Myocyte (in vitro differentiated cells): ENCODE measurements around the gene FBXW11. TPM values are rescaled to one million over a fixed set of nuclear protein-coding genes. Genes with fewer than 3 reads are reported as not detected.

Experiments used
- DNase-seq: peaks from one replicate; pipeline ENCODE4 v3.0.0-alpha.2; 2012; ENCODE audit warnings: low read depth
- total RNA-seq: library from RNA; depleted of rRNA; stranded (reverse); fragments of >200 nt; gene quantifications from 2 replicates; pipeline ENCODE4 v1.2.3, GENCODE V29; 2014

FBXW11 gene
- total RNA-seq, 1 donor from 2014 or later, result 122 TPM

DNA sequence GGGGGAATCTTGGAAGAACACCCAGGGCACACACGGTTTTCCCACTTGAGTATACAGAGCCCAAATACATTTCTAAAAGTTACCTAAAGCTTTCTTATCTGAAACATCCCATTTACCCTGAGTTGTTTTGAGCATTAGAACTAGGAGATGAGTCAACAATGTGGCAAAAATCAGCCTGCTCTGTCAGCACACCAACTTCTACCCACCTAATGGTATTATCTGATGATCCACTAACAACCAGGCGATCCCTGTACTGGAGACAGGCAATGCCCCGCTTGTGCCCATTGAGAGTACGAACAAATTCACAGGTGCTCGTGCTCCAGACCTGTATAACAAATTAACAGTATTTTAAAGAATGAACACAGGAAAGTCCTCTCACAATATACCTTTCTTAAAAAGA, 133.8 kb downstream of the FBXW11 start:
- DNase-seq, result no peak

DNA sequence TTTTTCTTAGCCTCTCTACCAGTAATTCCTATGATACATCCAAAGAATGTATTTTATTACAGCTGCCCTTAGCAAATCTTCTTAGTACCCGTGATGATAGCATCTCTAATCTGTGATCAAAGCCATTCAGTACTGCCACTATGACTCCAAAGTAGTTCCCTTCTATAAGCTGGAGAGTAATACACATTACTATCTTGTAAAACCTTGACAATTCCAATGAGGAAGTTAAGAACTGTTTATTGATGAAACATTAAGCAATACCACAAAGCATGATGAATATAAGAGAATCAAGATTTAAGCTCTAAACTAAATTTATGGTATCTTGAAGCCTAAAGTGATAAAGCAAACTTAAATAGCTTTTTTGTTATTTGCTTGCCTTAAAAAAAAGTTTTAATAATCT, 134.7 kb downstream of the FBXW11 start:
- no peak for DNase-seq

DNA sequence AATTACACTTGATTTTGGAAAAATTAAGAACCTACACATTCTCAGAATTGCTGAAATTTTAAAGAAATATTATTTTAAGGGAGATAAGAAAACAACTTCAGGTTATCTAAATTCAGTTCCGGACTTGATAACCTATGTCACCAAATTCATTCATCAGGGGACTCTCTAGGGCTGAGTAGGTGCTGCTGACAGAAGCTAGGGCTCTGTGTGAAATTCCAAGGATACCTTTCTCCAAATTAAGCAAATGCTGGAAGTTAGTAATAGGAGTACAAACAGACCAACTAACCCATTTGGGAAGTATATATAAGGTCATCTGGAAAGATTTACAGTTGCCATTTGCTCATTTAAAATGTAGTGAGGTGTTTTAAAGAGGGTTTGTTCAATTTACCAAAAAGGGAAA, 136.5 kb downstream of the FBXW11 start:
- DNase-seq, result no peak

DNA sequence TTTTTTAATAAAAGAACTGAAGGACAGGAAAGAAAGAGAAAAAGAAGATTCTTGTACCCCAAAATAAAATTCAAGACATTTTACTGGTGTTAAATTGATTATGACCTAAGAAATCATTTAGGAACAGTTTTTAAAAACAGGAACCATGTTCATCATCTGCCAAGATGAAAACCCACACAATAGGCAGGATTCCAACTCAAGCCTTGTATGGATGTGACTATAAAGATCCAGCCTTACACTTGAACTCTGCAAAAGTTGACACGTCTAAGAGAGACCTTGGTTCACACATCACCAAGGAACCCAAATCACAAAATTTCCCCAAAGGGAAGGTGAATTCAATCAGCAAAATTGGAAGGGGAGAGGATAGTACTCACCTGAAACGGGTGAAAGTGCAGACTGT, 138.2 kb downstream of the FBXW11 start:
- no peak for DNase-seq

DNA sequence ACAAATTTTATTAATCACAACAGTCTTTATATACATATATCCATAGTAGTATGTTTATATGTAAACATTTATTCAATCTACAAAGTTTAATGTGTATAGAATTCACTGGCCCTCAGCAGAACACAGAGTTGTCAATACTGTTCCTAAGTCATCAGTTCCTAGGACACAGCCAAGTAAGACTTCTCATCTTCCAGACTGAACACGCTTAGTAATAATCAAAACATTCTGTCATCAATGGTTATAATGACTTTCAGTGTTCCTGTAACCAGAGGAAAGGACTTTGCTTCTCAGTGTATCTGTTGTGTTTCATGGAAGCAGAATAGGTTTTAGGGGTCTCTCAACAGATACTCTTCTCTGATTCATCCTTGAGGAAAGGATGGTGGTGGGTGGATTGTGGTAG, 138.7 kb downstream of the FBXW11 start:
- DNase-seq, result no peak

DNA sequence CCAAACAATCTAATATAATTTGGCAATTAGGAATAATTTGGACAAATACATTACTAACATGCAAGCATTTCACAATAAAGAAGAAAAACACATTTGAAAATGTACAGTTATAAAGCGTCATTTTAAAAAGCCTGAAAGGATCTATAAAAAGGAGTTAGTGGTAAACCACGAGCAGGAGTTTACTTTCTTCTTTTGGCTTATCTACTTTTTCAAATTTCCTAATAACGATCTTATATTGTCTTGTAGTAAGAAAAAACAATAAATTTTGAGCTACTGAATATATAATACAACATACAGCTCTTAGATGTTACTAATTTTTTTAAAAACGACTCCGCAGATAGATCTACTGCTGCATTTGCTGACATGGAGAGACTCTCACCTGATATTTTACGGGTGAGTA, 141.0 kb downstream of the FBXW11 start:
- no peak for DNase-seq

DNA sequence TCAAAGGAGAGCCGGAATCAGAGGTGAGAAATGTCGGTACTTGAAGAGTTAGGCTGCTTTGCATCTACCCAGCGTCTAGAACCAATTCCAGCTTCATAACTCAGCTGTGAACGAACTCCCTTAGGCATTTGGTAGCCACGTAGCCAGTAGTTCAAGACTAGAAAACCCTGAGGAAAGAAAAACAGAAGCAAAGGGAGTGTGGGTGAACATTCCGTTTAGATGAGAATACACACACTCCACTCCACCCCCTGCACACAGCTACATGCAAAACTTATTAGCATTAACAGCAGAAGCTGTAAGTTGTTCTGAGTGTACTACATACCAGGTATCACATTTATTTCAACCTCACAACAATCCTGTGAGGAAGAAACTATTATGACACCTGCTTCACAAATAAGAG, 142.5 kb downstream of the FBXW11 start:
- peak; percentile 36 for DNase-seq

DNA sequence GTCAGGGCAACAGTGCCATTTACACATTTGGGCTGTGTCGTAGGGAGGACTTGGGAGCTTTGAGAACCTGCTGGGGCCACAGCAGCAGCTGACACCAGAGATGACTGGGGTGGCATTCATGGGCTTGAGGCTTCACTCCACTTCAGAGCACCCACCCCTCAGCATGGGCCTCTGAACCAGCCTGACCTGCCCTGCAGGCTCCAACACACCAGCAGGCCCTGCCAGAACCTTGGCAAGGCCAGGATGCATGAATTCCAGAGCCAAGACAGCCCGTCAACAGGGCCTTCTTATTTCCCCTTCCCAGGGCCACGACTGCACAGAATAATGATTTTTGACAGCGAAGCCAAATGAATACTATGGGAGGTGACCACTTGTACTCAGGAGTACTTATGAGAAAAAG, 143.8 kb downstream of the FBXW11 start:
- no peak for DNase-seq

DNA sequence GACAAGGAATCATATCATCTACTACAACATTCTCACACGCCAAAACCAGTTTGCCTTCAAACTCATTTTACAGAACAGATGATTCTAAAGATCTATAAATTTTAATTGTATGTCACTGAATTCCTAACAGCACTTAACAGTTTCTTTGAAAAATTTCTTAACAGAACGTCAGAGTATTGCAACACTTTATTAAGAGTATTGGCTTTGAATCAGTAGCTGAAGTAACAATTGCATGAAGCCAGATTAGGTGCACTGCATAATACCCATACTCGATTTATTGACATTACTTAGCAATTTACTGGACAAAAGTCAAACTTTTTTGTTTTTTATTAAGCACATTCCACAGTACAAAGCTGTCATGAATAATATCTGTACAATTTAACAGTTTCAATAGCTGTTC, 145.1 kb downstream of the FBXW11 start:
- DNase-seq, result no peak

DNA sequence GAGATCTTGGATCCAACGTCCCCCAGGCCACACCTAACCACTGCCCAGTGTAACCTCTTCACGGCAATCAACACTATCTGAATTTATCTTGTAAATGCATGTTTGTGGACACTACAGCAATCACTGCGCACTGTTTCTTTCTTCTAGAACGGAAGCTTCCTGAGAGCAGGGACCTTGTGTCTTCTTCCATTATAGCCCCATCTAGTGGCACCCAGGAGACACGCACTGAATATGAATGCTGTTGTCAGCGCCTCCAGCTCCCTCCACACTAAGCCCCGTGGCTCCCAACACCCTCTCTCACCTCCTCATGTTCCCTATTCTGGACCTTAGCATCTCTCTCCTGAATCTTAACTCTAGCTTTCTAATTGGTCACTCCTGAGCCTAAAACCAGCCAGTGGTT, 148.1 kb downstream of the FBXW11 start:
- DNase-seq, result no peak

DNA sequence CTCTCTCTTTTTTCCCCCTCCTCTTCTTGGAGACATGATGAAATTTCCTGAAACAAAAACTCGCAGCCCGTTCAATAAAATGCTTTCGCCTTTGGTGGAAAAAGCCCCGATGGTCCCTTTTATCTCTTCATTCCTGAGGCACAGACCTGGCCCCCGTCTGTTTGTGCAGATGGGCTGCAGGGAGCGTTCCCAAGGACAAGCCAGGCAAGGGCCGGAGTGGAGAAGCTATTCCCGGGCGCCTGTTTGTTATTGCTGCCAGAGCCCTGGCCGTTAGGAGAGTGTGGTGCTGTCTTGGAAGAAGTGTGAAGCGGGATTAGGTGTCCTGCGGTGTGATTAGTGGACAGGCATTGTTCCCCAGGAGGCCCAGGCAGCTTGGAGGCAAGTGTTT, 149.0 kb downstream of the FBXW11 start:
- no peak for DNase-seq

DNA sequence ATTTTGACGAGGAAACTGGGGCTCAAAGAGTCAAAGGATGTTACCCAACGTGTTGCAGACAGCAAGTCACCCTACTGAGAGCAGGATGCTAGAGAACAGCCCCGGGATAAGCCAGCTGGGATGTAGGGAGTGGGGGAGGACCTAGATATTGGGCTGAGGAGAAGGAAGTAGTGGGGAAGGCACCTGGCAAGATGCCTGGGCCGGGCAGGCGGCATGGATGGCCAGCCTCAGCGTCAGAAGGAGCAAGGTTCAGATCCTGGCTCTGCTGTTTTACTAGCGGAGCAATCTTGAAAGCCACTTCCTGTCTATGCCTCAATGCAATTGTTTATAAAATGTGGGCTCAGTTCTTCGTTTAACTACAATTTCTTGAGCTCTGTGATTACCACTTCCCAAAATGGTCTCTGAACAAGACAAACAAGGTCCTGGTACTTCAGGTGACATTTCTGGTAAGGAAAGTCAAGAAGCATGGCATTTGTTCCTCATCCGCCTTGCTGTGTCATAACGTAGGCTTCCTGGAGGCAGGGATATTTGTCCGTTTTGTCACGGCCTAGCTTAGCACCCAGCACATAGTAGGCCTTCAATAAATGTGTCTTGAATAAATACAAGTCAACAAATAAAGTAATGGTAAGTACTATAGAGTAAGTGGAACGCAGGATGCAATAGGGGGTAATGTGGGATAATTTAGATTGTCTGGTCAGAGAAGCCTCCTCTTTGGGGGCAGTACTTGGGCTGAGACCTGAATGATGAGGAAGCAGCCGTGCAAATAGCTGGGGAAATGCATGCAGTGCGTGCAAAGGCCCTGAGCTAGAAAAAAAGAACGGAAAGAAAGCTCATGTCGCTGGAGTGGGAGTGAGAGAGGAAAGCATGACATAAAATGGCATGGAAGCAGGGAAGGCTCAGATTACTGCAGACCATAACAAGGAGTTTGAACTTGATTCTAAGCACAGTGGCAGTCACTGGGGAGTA, 150.4 kb downstream of the FBXW11 start:
- DNase-seq, result no peak

DNA sequence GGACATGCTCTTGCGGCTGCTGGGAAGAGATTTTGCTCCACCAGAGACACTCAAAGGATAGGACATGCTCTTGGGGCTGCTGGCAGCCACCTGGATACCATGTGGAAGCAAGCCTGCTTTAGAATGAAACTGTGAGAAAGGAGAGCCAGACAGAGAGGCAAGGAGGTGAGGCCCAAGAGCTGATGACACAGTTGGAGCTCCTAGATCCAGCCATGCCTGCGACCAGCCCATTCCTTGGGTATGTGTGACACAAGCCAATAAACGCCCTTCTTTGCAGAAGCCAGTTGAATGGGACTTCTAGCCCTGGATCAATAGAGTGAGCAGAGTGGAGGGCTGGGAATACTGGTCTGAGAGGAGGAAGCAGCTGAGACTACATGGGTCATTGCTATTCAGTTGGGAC, 151.2 kb downstream of the FBXW11 start:
- DNase-seq, result no peak

DNA sequence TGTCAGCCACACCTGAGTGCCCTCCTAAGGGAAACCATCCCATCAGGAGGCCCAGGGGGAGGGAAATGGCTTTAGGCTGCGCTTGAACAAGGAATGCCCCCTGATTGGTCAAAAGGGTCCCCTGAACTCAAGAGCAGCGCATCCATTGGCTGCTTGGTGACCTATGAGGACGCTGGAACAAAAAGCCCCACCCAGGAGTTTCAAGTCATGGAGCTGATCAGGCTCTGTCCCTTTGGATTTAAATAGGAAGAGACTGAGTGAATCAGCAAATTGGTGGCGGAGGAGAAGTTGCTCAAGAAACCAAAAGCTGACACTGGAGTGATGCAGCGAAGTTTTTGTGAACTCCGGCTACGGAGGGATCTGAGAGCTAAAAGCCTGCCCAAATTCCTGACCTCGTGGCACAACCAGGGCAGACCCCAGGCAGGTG, 154.2 kb downstream of the FBXW11 start:
- DNase-seq, result no peak

DNA sequence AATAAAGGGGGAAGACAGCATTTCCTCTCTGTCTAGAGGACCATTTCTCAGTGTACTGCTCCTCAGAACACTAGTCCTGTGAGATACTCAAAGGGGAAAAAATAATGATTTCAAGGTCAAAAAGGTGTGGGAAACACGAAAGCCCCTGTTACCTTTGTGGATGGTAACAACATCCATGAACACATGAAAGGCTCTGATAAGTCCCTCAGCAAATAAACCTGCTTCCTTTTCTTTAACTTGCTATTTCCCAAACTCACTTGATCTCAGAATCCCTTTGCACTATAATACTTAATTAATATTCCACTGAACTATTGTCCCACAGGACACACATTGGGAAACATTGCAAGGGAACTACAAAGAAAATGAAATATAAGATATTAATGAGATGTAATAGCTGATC, 155.2 kb downstream of the FBXW11 start:
- no peak for DNase-seq

DNA sequence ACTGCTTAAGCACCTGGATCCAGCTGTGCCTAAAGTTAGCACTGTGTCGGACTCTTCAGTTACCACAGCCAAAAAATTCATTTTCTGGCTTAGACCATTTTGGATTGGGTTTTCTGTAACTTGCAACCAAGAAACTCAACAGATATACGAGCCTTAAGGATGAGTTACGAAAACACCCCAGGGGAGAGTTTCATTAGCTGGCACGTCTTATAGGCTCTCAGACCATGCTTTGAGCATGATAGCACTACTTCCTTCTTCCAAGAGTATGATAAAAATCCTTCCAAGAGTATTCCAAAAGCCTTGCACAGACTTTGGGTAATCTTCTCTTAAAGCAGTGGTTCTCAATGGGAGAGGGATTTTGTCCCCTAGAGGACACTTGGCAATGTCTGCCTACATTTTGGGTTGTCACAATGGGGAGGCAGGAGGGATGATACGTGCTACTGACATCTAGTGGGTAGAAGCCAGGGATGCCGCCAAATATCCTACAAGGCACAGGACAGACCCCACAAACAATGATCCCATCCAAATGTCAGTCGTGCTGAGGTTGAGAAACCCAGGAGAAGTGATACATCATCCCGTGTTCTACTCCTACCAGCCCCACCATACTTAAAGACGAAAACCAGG, 156.0 kb downstream of the FBXW11 start:
- peak; percentile 18 for DNase-seq

DNA sequence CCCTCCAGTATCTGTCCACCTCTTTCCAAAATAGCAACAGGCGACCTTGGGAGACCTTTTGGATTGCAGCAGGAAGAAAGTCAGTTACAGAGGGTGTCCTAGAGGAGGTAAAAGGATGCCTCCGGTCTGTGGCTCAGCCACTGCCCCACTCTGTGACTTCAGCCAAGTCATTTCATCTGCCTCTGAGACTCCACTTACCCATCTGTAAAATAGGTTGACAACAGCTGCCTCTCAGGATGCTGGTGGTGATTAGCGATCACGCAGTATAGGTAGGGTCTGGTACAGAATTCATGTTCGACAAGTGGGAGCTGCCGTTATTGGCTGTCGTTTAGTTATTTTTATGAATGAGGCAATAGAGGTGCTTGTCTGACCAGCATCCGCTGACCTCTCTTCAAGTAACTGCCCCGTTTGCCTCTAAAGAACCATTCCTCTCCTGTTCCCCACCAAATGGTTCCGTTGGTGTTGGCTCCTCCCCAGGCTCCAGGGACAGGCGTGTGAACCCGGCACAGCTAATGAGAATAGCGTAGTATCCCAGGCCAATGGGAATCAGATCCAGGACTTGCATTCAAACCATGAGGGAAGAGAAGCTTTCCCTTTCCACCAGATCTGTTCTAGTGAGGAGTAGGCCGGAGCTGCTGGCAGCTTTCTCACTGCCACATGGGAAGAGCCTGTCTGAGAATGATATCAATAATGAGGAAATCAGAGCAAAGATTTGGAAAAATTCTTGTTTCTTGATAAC, 156.7 kb downstream of the FBXW11 start:
- DNase-seq, result no peak

DNA sequence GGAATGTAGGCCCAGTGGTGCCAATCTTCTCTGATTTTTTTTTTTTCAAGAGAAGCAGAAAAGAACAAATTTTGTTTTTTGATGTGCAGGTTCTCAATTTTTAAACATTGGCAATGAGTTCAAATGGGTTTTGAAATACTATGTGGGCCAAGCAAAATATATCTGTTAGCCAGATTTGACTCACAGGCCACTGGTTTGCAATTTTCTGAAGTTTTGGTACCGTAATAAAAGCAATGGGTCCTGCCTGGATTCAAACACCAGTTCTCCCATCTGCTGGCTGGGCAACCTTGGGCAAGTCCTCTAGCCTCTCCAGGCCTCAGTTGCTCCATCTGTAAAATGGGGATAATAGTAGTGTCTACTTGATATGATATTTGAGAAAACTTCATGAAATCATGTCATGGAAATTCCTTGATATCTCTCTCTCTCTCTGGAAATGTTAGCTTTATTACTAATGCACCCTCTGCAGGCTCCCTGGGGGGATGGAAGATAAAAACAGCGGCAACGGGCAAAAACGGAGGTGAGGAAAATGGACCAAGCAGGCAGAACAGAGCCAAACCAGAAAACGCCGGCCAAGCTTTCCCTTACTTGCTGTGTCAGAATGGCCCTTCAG, 157.4 kb downstream of the FBXW11 start:
- DNase-seq, result no peak

DNA sequence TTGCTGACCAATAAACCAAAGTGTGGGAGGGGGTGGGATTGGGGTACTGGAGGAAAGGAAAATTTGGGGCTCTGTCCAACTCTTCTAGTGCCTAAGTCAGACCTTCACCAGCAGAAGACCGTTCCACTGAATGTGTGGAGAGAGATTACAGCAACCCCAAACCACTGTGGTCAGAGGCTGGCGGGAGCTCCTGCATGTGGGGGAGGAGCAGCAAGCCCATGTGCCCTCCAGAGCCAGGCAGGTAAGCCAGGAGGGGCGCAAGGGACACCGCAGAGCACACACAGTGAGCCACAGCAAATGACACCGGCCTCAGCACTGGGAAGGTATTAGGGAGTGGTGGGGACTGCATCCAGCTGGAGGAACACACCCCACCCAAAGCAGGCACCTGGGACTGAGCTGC, 158.0 kb downstream of the FBXW11 start:
- DNase-seq, result no peak

DNA sequence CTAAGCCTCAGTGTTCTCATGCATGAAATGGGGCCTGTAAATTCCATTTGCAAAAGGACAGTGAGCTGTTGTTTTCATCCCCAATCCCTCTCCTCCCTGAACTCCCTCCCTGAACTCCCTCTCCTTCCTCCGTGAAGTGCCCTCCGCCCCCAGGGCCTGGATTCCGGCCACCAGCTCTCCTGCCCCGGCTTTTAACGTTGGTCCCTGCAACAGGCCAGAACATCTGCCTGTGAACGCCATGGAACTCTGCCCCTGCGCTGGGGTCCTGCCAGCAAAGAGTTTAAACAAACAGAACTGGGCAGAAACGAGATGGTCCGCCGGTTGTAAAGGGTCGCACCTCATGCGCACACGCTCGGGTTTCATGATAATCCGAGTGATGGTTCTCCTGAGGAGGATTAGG, 158.4 kb downstream of the FBXW11 start:
- no peak for DNase-seq

DNA sequence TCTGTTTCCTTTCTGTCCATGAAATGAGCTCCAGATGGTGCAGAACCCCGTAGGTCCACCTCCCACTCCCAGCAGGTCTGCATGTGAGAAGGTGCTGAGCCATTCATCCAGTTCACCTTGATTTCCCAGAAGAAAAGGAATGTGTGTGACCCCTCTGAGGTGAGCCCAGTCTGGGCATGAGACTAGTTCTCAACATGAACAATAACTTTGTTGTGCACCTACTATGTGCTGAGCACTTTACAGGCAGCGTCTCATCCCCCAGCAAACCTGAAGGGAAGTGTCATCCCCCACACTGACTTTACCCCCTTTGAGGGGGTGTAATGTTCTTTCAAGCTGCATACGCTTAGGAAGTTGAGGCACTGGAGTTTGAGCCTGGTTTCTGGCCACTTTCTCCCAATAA, 159.4 kb downstream of the FBXW11 start:
- no peak for DNase-seq

DNA sequence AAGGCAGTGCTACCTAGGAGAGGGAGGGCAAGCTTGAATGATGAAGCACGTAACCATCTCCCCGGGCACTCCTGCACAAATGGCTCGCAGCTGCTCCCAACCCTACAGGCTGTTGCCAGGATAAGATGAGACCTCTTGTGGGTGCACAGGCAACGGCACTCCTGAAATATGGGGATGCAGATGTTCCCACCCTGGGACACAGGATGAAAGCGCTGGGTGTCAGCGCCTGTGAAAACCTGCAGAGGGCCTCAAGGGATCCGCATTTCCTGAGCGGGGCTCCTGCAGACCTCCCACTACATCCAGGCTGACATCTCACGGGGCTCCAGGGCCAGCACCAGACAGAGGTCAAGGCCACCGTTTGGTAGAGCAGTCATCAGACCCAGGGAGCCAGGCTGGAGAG, 160.1 kb downstream of the FBXW11 start:
- DNase-seq, result peak; percentile 42
